GM12878 (cell line): ENCODE measurements around the gene LYPD6. TPM values are rescaled to one million over a fixed set of nuclear protein-coding genes. Genes with fewer than 3 reads are reported as not detected.

ENCODE experiments used
- ATAC-seq: fragments of 200-7000 bp; cut with Tn5 transposase; 3 replicates; pipeline ENCODE4 v1.9.1; 2020; ENCODE audit warnings: mild to moderate bottlenecking, moderate library complexity
- BruUV-seq: library from RNA; stranded (reverse); fragments of 400-500 nt; replicated peaks from 2 replicates; lab custom pipeline; 2021; lab: Mats Ljungman, UMichigan
- CTCF ChIA-PET: fragments of 300-600 bp; sonication (Branson Sonifier 250); formaldehyde crosslinking; extraction: SDS; loops from one replicate; lab custom pipeline; 2021; ENCODE audit warnings: inconsistent platforms; lab: Yijun Ruan, JAX
- POLR2A ChIA-PET: fragments of 350-600 bp; formaldehyde crosslinking; extraction: SDS; loops from one replicate; lab custom pipeline; 2021; ENCODE audit warnings: inconsistent platforms; lab: Charles Lee
- RAD21 ChIA-PET: fragments of 300-600 bp; sonication (Branson Sonifier 250); formaldehyde crosslinking; loops from one replicate; lab custom pipeline; 2023; ENCODE audit warnings: antibody characterized with exemption; ENCODE audit not compliant: unreplicated experiment; lab: Charles Lee
- SMC1A ChIA-PET: fragments of 300-600 bp; sonication (Branson Sonifier 250); formaldehyde crosslinking; loops from one replicate; lab custom pipeline; 2023; ENCODE audit not compliant: unreplicated experiment, uncharacterized antibody; lab: Charles Lee
- DNase-seq: peaks from one replicate; pipeline ENCODE4 v3.0.0-alpha.2; 2011; ENCODE audit warnings: low read depth, low spot score
- FAIRE-seq: peaks from 3 replicates; lab custom pipeline; 2011; peaks lifted over from hg19 to GRCh38; lab: Jason Lieb, UNC
- H2AFZ ChIP-seq: 2 replicates; pipeline ENCODE4 v1.6.0; 2011; ENCODE audit warnings: low read depth, low read length, control low read depth; ENCODE audit not compliant: control insufficient read depth
- H3K27ac ChIP-seq: 2 replicates; pipeline ENCODE4 v1.5.1; 2011; ENCODE audit warnings: control low read depth; ENCODE audit not compliant: control insufficient read depth, insufficient read depth
- H3K27me3 ChIP-seq, 2 experiments: replicated peaks in 1 of 2; 2 replicates each; pipeline versions ENCODE4 v1.6.0 to v1.6.1; 2011; ENCODE audit warnings: low read length in 1 of 2; ENCODE audit not compliant: control insufficient read depth in 2 of 2, insufficient read depth in 2 of 2
- H3K36me3 ChIP-seq, 2 experiments: 2 replicates each; pipeline ENCODE4 v1.5.1; 2011; ENCODE audit warnings: low read length in 1 of 2; ENCODE audit not compliant: control insufficient read depth in 2 of 2, insufficient read depth in 2 of 2
- H3K4me1 ChIP-seq: 2 replicates; pipeline ENCODE4 v1.6.1; 2011; ENCODE audit warnings: mild to moderate bottlenecking, low read length, moderate library complexity, mixed read lengths; ENCODE audit not compliant: control insufficient read depth, insufficient read depth
- H3K4me2 ChIP-seq: 2 replicates; pipeline ENCODE4 v1.6.0; 2011; ENCODE audit warnings: control low read depth; ENCODE audit not compliant: control insufficient read depth, insufficient read depth
- H3K4me3 ChIP-seq: fragments of 200-600 bp; sonication (generic); 2 replicates; pipeline ENCODE4 v1.5.1; 2016
- H3K79me2 ChIP-seq: 2 replicates; pipeline ENCODE4 v1.6.0; 2011; ENCODE audit warnings: low read length; ENCODE audit not compliant: control insufficient read depth, insufficient read depth
- H3K9ac ChIP-seq: 2 replicates; pipeline ENCODE4 v1.8.0; 2011; ENCODE audit warnings: low read length, control low read depth, mixed read lengths; ENCODE audit not compliant: control insufficient read depth, insufficient read depth
- H3K9me3 ChIP-seq: replicated peaks from 3 replicates; pipeline ENCODE4 v1.5.1; 2011; ENCODE audit warnings: mild to moderate bottlenecking, low read length; ENCODE audit not compliant: control insufficient read depth, insufficient read depth
- H4K20me1 ChIP-seq: 2 replicates; pipeline ENCODE4 v1.6.0; 2011; ENCODE audit not compliant: control insufficient read depth, insufficient read depth
- MEF2A ChIP-seq: IDR thresholded peaks from 2 replicates; pipeline ENCODE4 v1.6.1; 2011; ENCODE audit warnings: low read depth, mild to moderate bottlenecking, low read length, moderate library complexity; ENCODE audit not compliant: insufficient read depth
- PAX8 ChIP-seq: fragments of 450-650 bp; IDR thresholded peaks from 2 replicates; pipeline ENCODE4 v1.6.1; 2017; ENCODE audit warnings: mild to moderate bottlenecking, moderate library complexity
- ZNF384 ChIP-seq: IDR thresholded peaks from 2 replicates; pipeline ENCODE4 v1.6.1; 2012; ENCODE audit warnings: low read depth, mild to moderate bottlenecking, low read length, improper control_type of control experiment, borderline replicate concordance
- ZNF622 ChIP-seq: fragments of 450-650 bp; IDR thresholded peaks from 2 replicates; pipeline ENCODE4 v1.6.1; 2017; ENCODE audit warnings: mild to moderate bottlenecking, inconsistent platforms
- WGBS: methylation state at CpG from one replicate; pipeline ENCODE4 v1.1.6; 2016; ENCODE audit warnings: low lambda C conversion rate; ENCODE audit not compliant: insufficient replicate concordance, insufficient coverage; ENCODE audit errors: missing lambda C conversion rate; 5-methylcytosine and 5-hydroxymethylcytosine counted together
- in situ Hi-C: fragments of 300-500 bp; cut with MboI; formaldehyde crosslinking; loops from 9 replicates; pipeline ENCODE4 v1.14.3; 2018; ENCODE audit warnings: mixed read lengths
- intact Hi-C: fragments of 100-400 bp; cut with micrococcal nuclease; formaldehyde crosslinking; loops from one replicate; pipeline ENCODE4 v1.14.2; 2022; ENCODE audit not compliant: unreplicated experiment
- polyA plus RNA-seq, 11 experiments: library from polyadenylated mRNA; depleted of rRNA in 4 of 11; unstranded in 6 of 11; stranded (reverse) in 5 of 11; fragments of >200 nt; fragmentation: Nextera tagmentation in 4 of 11; fragmentation: Illumina TruSeq in 1 of 11; extraction: Ambion mirVana in 4 of 11; extraction: Trizol in 1 of 11; gene quantifications; 1 replicate in 1 of 11; 2 replicates in 10 of 11; pipeline versions ENCODE4 v1.2.1 to v1.2.3, GENCODE V29; 2011 to 2016; ENCODE audit warnings: inconsistent platforms in 2 of 11, missing spikeins in 2 of 11, low read depth in 1 of 11
- total RNA-seq, 4 experiments: library from RNA; depleted of rRNA in 3 of 4; stranded (reverse); fragments of >200 nt in 3 of 4; fragmentation: Illumina TruSeq in 1 of 4; extraction: Trizol in 1 of 4; gene quantifications; 2 replicates each; pipeline versions ENCODE4 v1.2.1 to v1.2.3, GENCODE V29; 2013 to 2021
- TF ChIP-seq, protein P1 (sequence below): fragments of 450-650 bp; formaldehyde crosslinking; IDR thresholded peaks from 2 replicates; pipeline ENCODE4 v1.4.0; 2022; ENCODE audit warnings: mild to moderate bottlenecking, moderate library complexity
- TF ChIP-seq, protein P2 (sequence below): IDR thresholded peaks from 2 replicates; pipeline ENCODE4 v1.6.1; 2012; ENCODE audit warnings: low read depth, low read length, improper control_type of control experiment
- TF ChIP-seq, protein P3 (sequence below): IDR thresholded peaks from 2 replicates; pipeline ENCODE4 v1.6.1; 2012; ENCODE audit warnings: low read length, inconsistent platforms

The LYPD6 gene
- total and polyA plus RNA-seq, 10 of the 15 experiments (the other 5 are each of a cell fraction or from before 2014, with no cell fraction given) = not detected

DNA sequence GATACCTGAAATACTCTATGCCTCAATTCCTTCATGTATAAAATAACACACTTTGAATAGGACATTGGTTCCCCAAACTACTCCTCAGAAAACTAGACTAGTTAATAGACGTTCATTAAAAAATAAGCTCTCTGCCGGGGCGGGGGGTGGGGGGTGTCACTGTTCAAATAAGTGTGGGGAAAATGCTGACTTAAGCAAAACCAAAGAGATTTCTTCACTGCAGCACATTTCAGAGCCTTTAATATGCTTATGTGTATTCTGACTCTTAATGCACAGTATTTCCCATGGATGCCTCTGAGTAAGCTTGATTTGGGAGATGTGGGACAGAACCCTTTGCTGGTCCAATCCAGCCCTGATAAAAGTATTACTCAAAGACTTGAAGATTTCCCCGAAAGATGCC is 93.2 kb downstream of the LYPD6 start:
- H3K9ac ChIP-seq = no peak overlapping the region
- ATAC-seq (no peak), FAIRE-seq (no peak), DNase-seq (no peak)
- 32% methylated on average over 4 of the region's 4 CpGs for WGBS
- H3K4me2 ChIP-seq = no peak overlapping the region
- peaks cover 2% of the 10 kb centered on the region in 2 experiments; a peak in 3 of 4 replicates for H3K27me3 ChIP-seq
- no peaks in the 10 kb centered on the region for H3K79me2 ChIP-seq
- in situ Hi-C loops (no loop called here), intact Hi-C loops (no loop called here)
- BruUV-seq = no TSS peak
- POLR2A ChIA-PET = interaction anchor here (0.6 kb wide), 1 partner anchor 195 kb away, joined by 4 read pairs; no protein-coding TSS in a partner anchor
- no peak overlapping the region for H2AFZ ChIP-seq
- no peaks in the 10 kb centered on the region for H3K4me1 ChIP-seq
- no peak overlapping the region for H3K27ac ChIP-seq
- no peak overlapping the region for H3K4me3 ChIP-seq
- H3K36me3 ChIP-seq = no peaks in the 10 kb centered on the region
- H4K20me1 ChIP-seq = no peaks in the 10 kb centered on the region
- RAD21 ChIA-PET = no interaction called here
- CTCF ChIA-PET = no interaction called here
- TF ChIP-seq, protein P1, sequence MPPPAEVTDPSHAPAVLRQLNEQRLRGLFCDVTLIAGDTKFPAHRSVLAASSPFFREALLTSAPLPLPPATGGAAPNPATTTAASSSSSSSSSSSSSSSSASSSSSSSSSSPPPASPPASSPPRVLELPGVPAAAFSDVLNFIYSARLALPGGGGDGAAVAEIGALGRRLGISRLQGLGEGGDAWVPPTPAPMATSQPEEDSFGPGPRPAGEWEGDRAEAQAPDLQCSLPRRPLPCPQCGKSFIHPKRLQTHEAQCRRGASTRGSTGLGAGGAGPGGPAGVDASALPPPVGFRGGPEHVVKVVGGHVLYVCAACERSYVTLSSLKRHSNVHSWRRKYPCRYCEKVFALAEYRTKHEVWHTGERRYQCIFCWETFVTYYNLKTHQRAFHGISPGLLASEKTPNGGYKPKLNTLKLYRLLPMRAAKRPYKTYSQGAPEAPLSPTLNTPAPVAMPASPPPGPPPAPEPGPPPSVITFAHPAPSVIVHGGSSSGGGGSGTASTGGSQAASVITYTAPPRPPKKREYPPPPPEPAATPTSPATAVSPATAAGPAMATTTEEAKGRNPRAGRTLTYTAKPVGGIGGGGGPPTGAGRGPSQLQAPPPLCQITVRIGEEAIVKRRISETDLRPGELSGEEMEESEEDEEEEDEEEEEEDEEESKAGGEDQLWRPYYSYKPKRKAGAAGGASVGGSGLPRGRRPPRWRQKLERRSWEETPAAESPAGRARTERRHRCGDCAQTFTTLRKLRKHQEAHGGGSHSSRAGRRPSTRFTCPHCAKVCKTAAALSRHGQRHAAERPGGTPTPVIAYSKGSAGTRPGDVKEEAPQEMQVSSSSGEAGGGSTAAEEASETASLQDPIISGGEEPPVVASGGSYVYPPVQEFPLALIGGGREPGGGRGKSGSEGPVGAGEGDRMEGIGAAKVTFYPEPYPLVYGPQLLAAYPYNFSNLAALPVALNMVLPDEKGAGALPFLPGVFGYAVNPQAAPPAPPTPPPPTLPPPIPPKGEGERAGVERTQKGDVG (CRISPR knock-in tag) = no peak
- TF ChIP-seq ZNF384 (no peak), PAX8 (no peak), MEF2A (no peak), ZNF622 (no peak)
- TF ChIP-seq, protein P2, sequence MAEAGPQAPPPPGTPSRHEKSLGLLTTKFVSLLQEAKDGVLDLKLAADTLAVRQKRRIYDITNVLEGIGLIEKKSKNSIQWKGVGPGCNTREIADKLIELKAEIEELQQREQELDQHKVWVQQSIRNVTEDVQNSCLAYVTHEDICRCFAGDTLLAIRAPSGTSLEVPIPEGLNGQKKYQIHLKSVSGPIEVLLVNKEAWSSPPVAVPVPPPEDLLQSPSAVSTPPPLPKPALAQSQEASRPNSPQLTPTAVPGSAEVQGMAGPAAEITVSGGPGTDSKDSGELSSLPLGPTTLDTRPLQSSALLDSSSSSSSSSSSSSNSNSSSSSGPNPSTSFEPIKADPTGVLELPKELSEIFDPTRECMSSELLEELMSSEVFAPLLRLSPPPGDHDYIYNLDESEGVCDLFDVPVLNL = no peak
- TF ChIP-seq, protein P3, sequence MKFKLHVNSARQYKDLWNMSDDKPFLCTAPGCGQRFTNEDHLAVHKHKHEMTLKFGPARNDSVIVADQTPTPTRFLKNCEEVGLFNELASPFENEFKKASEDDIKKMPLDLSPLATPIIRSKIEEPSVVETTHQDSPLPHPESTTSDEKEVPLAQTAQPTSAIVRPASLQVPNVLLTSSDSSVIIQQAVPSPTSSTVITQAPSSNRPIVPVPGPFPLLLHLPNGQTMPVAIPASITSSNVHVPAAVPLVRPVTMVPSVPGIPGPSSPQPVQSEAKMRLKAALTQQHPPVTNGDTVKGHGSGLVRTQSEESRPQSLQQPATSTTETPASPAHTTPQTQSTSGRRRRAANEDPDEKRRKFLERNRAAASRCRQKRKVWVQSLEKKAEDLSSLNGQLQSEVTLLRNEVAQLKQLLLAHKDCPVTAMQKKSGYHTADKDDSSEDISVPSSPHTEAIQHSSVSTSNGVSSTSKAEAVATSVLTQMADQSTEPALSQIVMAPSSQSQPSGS = no peak
- SMC1A ChIA-PET = no interaction called here
- H3K9me3 ChIP-seq = no peaks in the 10 kb centered on the region
